Muscle layer of duodenum (tissue), 2 donors: ENCODE data around the gene CHN1.

Experiments
- H3K27ac ChIP-seq: one replicate; pipeline ENCODE4 v1.7.0; 2013; ENCODE audit warnings: mild to moderate bottlenecking, low read length
- H3K27me3 ChIP-seq: one replicate; pipeline ENCODE4 v1.7.0; 2013; ENCODE audit warnings: low read depth, mild to moderate bottlenecking, control low read depth, low read length
- H3K36me3 ChIP-seq, 2 donors: one replicate each; pipeline ENCODE4 v1.7.0; 2013; ENCODE audit warnings: low read length in 2 of 2, control low read depth in 1 of 2, mild to moderate bottlenecking in 1 of 2; ENCODE audit not compliant: insufficient read depth in 2 of 2, control insufficient read depth in 1 of 2
- H3K4me1 ChIP-seq, 2 donors: one replicate each; pipeline ENCODE4 v1.7.0; 2013; ENCODE audit warnings: low read length in 2 of 2, mild to moderate bottlenecking in 2 of 2, control low read depth in 1 of 2, moderate library complexity in 1 of 2; ENCODE audit not compliant: insufficient read depth in 2 of 2, control insufficient read depth in 1 of 2
- H3K4me3 ChIP-seq, 2 donors: one replicate each; pipeline ENCODE4 v1.7.0; 2013; ENCODE audit warnings: low read length in 2 of 2, low read depth in 1 of 2, mild to moderate bottlenecking in 1 of 2
- H3K9me3 ChIP-seq, 2 donors: one replicate each; pipeline ENCODE4 v1.7.0; 2013; ENCODE audit warnings: low read length in 2 of 2, control low read depth in 1 of 2, mild to moderate bottlenecking in 1 of 2; ENCODE audit not compliant: control insufficient read depth in 1 of 2
- donor health status: healthy.

Gene CHN1

GRCh38 chr2:174882416-174882815 lies 122.8 kb downstream of the CHN1 start:
- no peak overlapping the region for H3K27ac ChIP-seq
- no peaks in the 10 kb centered on the region for H3K4me1 ChIP-seq

GRCh38 chr2:174881678-174882077 lies 123.5 kb downstream of the CHN1 start:
- no peak overlapping the region for H3K27ac ChIP-seq
- no peaks in the 10 kb centered on the region for H3K36me3 ChIP-seq
- no peak overlapping the region for H3K4me3 ChIP-seq
- no peaks in the 10 kb centered on the region for H3K9me3 ChIP-seq
- no peaks in the 10 kb centered on the region for H3K4me1 ChIP-seq
- no peaks in the 10 kb centered on the region for H3K27me3 ChIP-seq

More at GRCh38 chr2:174882416-174882815, 122.8 kb downstream of the CHN1 start:
- no peaks in the 10 kb centered on the region for H3K36me3 ChIP-seq
- no peak overlapping the region for H3K4me3 ChIP-seq
- H3K9me3 ChIP-seq = no peaks in the 10 kb centered on the region
- no peaks in the 10 kb centered on the region for H3K27me3 ChIP-seq

- Histone ChIP-seq H3K9me3 (no peaks in the 10 kb centered on the region), H3K27me3 (no peaks in the 10 kb centered on the region), H3K4me3 (peak overlapping the region; percentile 63 to 64), H3K4me1 (no peaks in the 10 kb centered on the region), H3K27ac (no peak overlapping the region), H3K36me3 (no peaks in the 10 kb centered on the region)
These were observed 126.5 kb downstream of the CHN1 start for GRCh38 chr2:174878537-174879147.

GRCh38 chr2:174877751-174878150 lies 127.4 kb downstream of the CHN1 start:
- no peak overlapping the region for H3K4me3 ChIP-seq
- H3K4me1 ChIP-seq = no peaks in the 10 kb centered on the region
- no peaks in the 10 kb centered on the region for H3K36me3 ChIP-seq
- no peaks in the 10 kb centered on the region for H3K9me3 ChIP-seq
- H3K27ac ChIP-seq = no peak overlapping the region
- no peaks in the 10 kb centered on the region for H3K27me3 ChIP-seq

GRCh38 chr2:174877301-174877700 lies 127.9 kb downstream of the CHN1 start:
- no peaks in the 10 kb centered on the region for H3K27me3 ChIP-seq
- no peaks in the 10 kb centered on the region for H3K36me3 ChIP-seq
- no peaks in the 10 kb centered on the region for H3K9me3 ChIP-seq
- H3K4me3 ChIP-seq = no peak overlapping the region
- H3K4me1 ChIP-seq = no peaks in the 10 kb centered on the region
- no peak overlapping the region for H3K27ac ChIP-seq

GRCh38 chr2:174874085-174874484 lies 131.1 kb downstream of the CHN1 start:
- Histone ChIP-seq H3K36me3 (no peaks in the 10 kb centered on the region), H3K27ac (no peak overlapping the region), H3K27me3 (no peaks in the 10 kb centered on the region), H3K9me3 (no peaks in the 10 kb centered on the region), H3K4me1 (no peaks in the 10 kb centered on the region), H3K4me3 (no peak overlapping the region)

- Histone ChIP-seq H3K27ac (no peak overlapping the region), H3K4me1 (no peaks in the 10 kb centered on the region)
These were observed 131.7 kb downstream of the CHN1 start for GRCh38 chr2:174873471-174873870.

GRCh38 chr2:174870787-174871186 lies 134.4 kb downstream of the CHN1 start:
- no peak overlapping the region for H3K27ac ChIP-seq
- no peaks in the 10 kb centered on the region for H3K4me1 ChIP-seq
- H3K9me3 ChIP-seq = no peaks in the 10 kb centered on the region
- no peaks in the 10 kb centered on the region for H3K27me3 ChIP-seq
- no peak overlapping the region for H3K4me3 ChIP-seq
- H3K36me3 ChIP-seq = no peaks in the 10 kb centered on the region

More at GRCh38 chr2:174873471-174873870, 131.7 kb downstream of the CHN1 start:
- Histone ChIP-seq H3K27me3 (no peaks in the 10 kb centered on the region), H3K9me3 (no peaks in the 10 kb centered on the region), H3K4me3 (no peak overlapping the region), H3K36me3 (no peaks in the 10 kb centered on the region)

- no peaks in the 10 kb centered on the region for H3K9me3 ChIP-seq
- H3K36me3 ChIP-seq = no peaks in the 10 kb centered on the region
- H3K27ac ChIP-seq = no peak overlapping the region
- H3K4me3 ChIP-seq = no peak overlapping the region
- H3K4me1 ChIP-seq = no peaks in the 10 kb centered on the region
- H3K27me3 ChIP-seq = no peaks in the 10 kb centered on the region
These were observed 136.3 kb downstream of the CHN1 start for GRCh38 chr2:174868878-174869277.

GRCh38 chr2:174866421-174866820 lies 138.8 kb downstream of the CHN1 start:
- H3K4me3 ChIP-seq = no peak overlapping the region
- H3K36me3 ChIP-seq = no peaks in the 10 kb centered on the region
- no peaks in the 10 kb centered on the region for H3K27me3 ChIP-seq
- H3K4me1 ChIP-seq = no peaks in the 10 kb centered on the region
- H3K27ac ChIP-seq = no peak overlapping the region
- H3K9me3 ChIP-seq = no peaks in the 10 kb centered on the region

GRCh38 chr2:174863183-174863582 lies 142.0 kb downstream of the CHN1 start:
- Histone ChIP-seq H3K27me3 (no peaks in the 10 kb centered on the region), H3K36me3 (no peaks in the 10 kb centered on the region), H3K9me3 (no peaks in the 10 kb centered on the region), H3K27ac (no peak overlapping the region), H3K4me1 (no peaks in the 10 kb centered on the region), H3K4me3 (no peak overlapping the region)

- no peaks in the 10 kb centered on the region for H3K36me3 ChIP-seq
- no peak overlapping the region for H3K4me3 ChIP-seq
- no peaks in the 10 kb centered on the region for H3K27me3 ChIP-seq
- no peaks in the 10 kb centered on the region for H3K4me1 ChIP-seq
- H3K27ac ChIP-seq = no peak overlapping the region
- no peaks in the 10 kb centered on the region for H3K9me3 ChIP-seq
These were observed 145.5 kb downstream of the CHN1 start for GRCh38 chr2:174859563-174860169.
